Progenitor cell of endocrine pancreas (in vitro differentiated cells): ENCODE results near the gene SVIL. TPM values are rescaled to one million over a fixed set of nuclear protein-coding genes. Genes with fewer than 3 reads are reported as not detected.
"Not testable (repeated sequence)": the region's sequence is repeated elsewhere in the genome, so short reads cannot be mapped to it uniquely, and the experiment has no call there.

Source experiments
- DNase-seq: peaks from one replicate; pipeline ENCODE4 v3.0.0; 2021; ENCODE audit warnings: low spot score; ENCODE audit not compliant: unreplicated experiment
- H3K27ac Mint-ChIP-seq: 2 replicates; pipeline ENCODE4 v1.8.0; 2021; ENCODE audit warnings: mild to moderate bottlenecking, moderate library complexity, mixed read lengths
- H3K27me3 Mint-ChIP-seq: 2 replicates; pipeline ENCODE4 v1.8.0; 2021; ENCODE audit warnings: mixed read lengths
- H3K36me3 Mint-ChIP-seq: 2 replicates; pipeline ENCODE4 v1.8.0; 2022; ENCODE audit warnings: mixed read lengths; ENCODE audit not compliant: insufficient read depth
- H3K4me1 Mint-ChIP-seq: 2 replicates; pipeline ENCODE4 v1.8.0; 2021; ENCODE audit warnings: low read depth, mixed read lengths
- H3K4me3 Mint-ChIP-seq: 2 replicates; pipeline ENCODE4 v1.8.0; 2021; ENCODE audit warnings: low read depth, mild to moderate bottlenecking, moderate library complexity, mixed read lengths
- H3K9me3 Mint-ChIP-seq: 2 replicates; pipeline ENCODE4 v1.8.0; 2021; ENCODE audit warnings: low read depth, mixed read lengths
- total RNA-seq: library from RNA; stranded (reverse); gene quantifications from 2 replicates; pipeline ENCODE4 v1.2.1, GENCODE V29; 2021
- TF ChIP-seq, protein P1 (sequence below): fragments of 200-600 bp; sonication (generic); IDR thresholded peaks from one replicate; pipeline ENCODE4 v1.5.0; 2021; ENCODE audit warnings: antibody characterized with exemption, mild to moderate bottlenecking; ENCODE audit not compliant: unreplicated experiment

SVIL gene
- total RNA-seq, 1 donor from 2014 or later = 88.2 TPM

DNA sequence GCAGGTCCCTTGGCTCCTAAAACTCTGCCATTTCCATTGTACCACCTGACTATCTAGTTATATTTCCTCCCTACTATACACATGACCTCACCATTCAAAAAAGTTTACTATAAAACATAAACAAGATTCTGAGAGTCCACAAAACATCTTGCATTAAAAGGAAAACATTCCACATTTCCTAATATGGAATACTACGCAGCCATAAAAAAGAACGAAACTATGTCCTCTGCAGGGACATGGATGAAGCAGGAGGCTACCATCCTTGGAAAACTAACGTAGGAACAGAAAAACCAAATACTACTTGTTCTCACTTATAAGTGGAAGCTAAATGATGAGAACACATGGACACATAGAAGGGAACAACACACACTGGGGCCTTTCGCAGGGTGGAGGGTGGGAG, 48.3 kb downstream of the SVIL start:
- Mint-ChIP-seq H3K36me3 (peaks cover 14% of the 10 kb centered on the region), H3K4me1 (peaks cover 34% of the 10 kb centered on the region), H3K9me3 (no peaks in the 10 kb centered on the region), H3K27ac (no peak overlapping the region), H3K4me3 (no peak overlapping the region), H3K27me3 (no peaks in the 10 kb centered on the region)
- DNase-seq = no peak
- TF ChIP-seq, protein P1, sequence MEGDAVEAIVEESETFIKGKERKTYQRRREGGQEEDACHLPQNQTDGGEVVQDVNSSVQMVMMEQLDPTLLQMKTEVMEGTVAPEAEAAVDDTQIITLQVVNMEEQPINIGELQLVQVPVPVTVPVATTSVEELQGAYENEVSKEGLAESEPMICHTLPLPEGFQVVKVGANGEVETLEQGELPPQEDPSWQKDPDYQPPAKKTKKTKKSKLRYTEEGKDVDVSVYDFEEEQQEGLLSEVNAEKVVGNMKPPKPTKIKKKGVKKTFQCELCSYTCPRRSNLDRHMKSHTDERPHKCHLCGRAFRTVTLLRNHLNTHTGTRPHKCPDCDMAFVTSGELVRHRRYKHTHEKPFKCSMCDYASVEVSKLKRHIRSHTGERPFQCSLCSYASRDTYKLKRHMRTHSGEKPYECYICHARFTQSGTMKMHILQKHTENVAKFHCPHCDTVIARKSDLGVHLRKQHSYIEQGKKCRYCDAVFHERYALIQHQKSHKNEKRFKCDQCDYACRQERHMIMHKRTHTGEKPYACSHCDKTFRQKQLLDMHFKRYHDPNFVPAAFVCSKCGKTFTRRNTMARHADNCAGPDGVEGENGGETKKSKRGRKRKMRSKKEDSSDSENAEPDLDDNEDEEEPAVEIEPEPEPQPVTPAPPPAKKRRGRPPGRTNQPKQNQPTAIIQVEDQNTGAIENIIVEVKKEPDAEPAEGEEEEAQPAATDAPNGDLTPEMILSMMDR = no peak

DNA sequence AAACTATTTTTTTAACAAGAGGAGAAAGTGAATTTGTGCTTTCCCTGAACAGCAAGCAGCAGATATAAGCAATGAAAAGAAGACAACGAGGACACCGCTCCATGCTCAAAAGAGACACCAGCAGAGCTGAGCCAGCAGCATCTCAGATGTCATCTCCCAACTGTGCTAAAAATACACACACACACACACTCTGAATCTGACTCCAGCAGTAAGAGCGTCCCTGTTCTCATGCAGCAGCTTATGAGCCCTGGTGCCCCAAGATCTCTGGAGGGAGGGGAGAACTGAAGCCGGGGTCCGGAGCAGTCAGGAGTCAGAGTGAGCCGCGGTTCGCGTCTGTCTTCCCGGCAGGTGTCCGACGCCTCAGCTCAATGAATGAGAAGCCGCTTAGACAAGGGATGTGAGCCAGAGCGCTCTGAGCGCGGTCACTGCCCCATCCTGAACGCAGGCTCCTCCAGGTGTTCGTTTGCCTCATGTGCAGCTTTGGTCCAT, 49.2 kb downstream of the SVIL start:
- peaks cover 29% of the 10 kb centered on the region for H3K4me1 Mint-ChIP-seq
- DNase-seq = no peak

DNA sequence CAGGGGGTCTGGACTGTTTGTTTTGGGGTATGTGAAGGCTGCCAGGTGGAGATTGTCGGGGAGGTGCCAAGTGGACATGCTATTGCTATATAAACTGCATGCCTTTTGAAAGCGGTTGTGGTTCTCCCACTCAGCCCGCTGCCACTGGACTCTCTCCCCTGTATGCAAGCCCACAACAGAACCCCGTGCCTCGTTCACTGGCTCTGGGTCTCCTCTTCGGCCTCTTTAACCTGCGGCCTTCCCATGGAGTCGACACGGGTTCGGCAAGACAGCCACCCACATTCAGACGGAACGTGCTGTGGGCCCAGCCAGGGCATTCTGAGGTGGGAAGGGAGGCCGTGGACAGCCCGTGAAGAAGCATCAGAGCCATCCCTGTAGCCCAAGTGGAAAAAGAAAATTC, 50.3 kb downstream of the SVIL start:
- no peaks in the 10 kb centered on the region for H3K27me3 Mint-ChIP-seq
- TF ChIP-seq, protein P1 = no peak
- no peaks in the 10 kb centered on the region for H3K9me3 Mint-ChIP-seq
- H3K4me3 Mint-ChIP-seq = no peak overlapping the region
- peaks cover 14% of the 10 kb centered on the region for H3K36me3 Mint-ChIP-seq
- no peak overlapping the region for H3K27ac Mint-ChIP-seq
- peaks cover 20% of the 10 kb centered on the region for H3K4me1 Mint-ChIP-seq
- DNase-seq = no peak

More for the DNA sequence above, 49.2 kb downstream of the SVIL start:
- no peaks in the 10 kb centered on the region for H3K27me3 Mint-ChIP-seq
- H3K4me3 Mint-ChIP-seq = no peak overlapping the region
- H3K27ac Mint-ChIP-seq = no peak overlapping the region
- H3K9me3 Mint-ChIP-seq = no peaks in the 10 kb centered on the region
- H3K36me3 Mint-ChIP-seq = peaks cover 14% of the 10 kb centered on the region
- TF ChIP-seq, protein P1 = no peak

DNA sequence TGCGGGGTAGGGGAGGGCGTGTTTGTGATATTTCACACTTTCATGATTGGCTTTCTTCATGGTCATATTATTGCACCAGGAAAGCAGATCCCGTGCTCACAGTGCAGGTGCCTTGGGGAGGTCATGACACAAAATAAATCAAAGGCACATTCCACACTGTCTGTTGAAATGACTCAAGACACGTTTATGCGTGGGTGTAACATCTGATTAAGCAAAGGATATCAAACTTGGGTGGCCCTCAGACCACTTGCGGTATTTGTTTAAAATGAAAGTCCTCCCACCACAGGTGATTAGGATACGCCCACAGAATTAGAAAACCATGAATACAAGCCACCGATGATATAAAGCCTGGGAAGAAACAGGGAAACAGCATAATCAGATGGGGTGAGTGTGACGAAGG, 51.1 kb downstream of the SVIL start:
- DNase-seq = no peak
- Mint-ChIP-seq H3K4me1 (peaks cover 15% of the 10 kb centered on the region), H3K9me3 (no peaks in the 10 kb centered on the region), H3K27ac (peak overlapping the region; percentile 33), H3K36me3 (peaks cover 19% of the 10 kb centered on the region), H3K27me3 (no peaks in the 10 kb centered on the region), H3K4me3 (no peak overlapping the region)
- TF ChIP-seq, protein P1 = no peak

DNA sequence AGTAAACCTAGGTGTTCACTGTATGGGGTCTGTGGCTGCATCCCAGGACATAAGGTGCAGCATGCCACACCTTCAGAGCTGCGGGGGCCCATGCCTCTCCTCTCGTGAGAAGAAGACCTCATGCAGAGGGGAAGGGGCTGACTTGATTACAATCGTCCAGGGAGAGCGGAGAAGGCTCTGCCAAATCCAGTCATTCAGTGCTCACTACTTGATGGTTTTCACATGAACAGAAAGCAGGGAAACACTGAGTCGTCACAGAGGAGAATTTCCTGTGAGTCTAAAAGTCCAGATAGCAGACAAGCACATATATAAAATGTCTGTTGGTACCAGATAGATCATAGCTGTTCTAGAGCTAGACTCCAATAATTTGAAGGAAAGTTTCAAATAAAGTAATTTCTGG, 52.0 kb downstream of the SVIL start:
- Mint-ChIP-seq H3K4me1 (peaks cover 12% of the 10 kb centered on the region), H3K36me3 (peaks cover 22% of the 10 kb centered on the region)
- not testable (repeated sequence) for DNase-seq, H3K27ac Mint-ChIP-seq, H3K9me3 Mint-ChIP-seq, H3K4me3 Mint-ChIP-seq, H3K27me3 Mint-ChIP-seq

DNA sequence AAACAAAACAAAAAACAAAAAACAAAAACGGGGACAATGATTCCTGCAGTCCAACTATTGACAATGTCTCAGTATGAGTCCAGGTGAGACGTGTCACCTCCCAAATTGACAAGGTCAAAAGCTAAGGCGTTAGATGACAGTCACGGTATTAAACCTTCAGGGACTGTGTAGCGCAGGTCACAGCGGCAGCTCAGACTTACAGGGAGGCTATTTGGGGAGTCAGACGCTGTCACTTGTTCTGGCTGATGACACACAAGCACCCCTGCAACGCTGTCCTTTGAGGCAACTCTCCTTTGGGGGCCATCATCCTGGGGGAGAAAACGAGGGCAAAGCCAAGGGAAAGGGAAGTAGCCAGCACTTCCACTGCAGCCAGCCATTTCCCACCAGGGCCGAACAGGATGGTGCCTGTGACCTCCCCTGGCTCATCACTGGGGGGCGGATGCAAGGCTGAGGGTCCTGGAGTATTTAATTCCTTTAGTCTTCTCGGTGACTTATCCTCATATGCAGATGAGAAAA, 55.3 kb downstream of the SVIL start:
- TF ChIP-seq, protein P1 = no peak
- Mint-ChIP-seq H3K9me3 (no peaks in the 10 kb centered on the region), H3K27me3 (no peaks in the 10 kb centered on the region), H3K4me1 (peaks cover 9% of the 10 kb centered on the region), H3K36me3 (peaks cover 14% of the 10 kb centered on the region), H3K27ac (no peak overlapping the region), H3K4me3 (no peak overlapping the region)
- DNase-seq = no peak
